Keratinocyte (primary cell): Measurements from ENCODE around the gene NME7. TPM values are rescaled to one million over a fixed set of nuclear protein-coding genes. Genes with fewer than 3 reads are reported as not detected.

Experiments
- DNase-seq: peaks from one replicate; pipeline ENCODE4 v3.0.0-alpha.2; 2011; ENCODE audit warnings: low read depth, missing footprints, low spot score
- FAIRE-seq: peaks from 2 replicates; lab custom pipeline; 2011; peaks lifted over from hg19 to GRCh38; lab: Jason Lieb, UNC
- H2AFZ ChIP-seq: 2 replicates; pipeline ENCODE4 v1.6.0; 2012; ENCODE audit warnings: low read length, control low read depth, inconsistent platforms; ENCODE audit not compliant: control insufficient read depth
- H3K27ac ChIP-seq: 2 replicates; pipeline ENCODE4 v1.5.1; 2011; ENCODE audit warnings: low read length; ENCODE audit not compliant: control insufficient read depth, insufficient read depth
- H3K27me3 ChIP-seq: 3 replicates; pipeline ENCODE4 v1.6.0; 2011; ENCODE audit warnings: low read length; ENCODE audit not compliant: control insufficient read depth, insufficient read depth; ENCODE audit errors: extremely low read depth
- H3K36me3 ChIP-seq, 2 experiments: 2 replicates in 1 of 2; 3 replicates in 1 of 2; pipeline ENCODE4 v1.5.1; 2011; ENCODE audit warnings: low read length in 2 of 2, mild to moderate bottlenecking in 1 of 2; ENCODE audit not compliant: control insufficient read depth in 2 of 2, insufficient read depth in 2 of 2; ENCODE audit errors: extremely low read depth in 1 of 2
- H3K4me1 ChIP-seq: 3 replicates; pipeline ENCODE4 v1.5.1; 2011; ENCODE audit warnings: low read length; ENCODE audit not compliant: control insufficient read depth, insufficient read depth; ENCODE audit errors: extremely low read depth
- H3K4me2 ChIP-seq: 3 replicates; pipeline ENCODE4 v1.6.0; 2011; ENCODE audit warnings: low read depth, low read length; ENCODE audit not compliant: control insufficient read depth, insufficient read depth; ENCODE audit errors: extremely low read depth
- H3K4me3 ChIP-seq, 3 experiments: fragments of 200-600 bp in 1 of 3; sonication (generic) in 1 of 3; 2 replicates in 2 of 3; 3 replicates in 1 of 3; pipeline ENCODE4 v1.5.1; 2011 to 2016; ENCODE audit warnings: low read length in 3 of 3, mild to moderate bottlenecking in 3 of 3, control low read depth in 2 of 3, inconsistent platforms in 1 of 3, low read depth in 1 of 3, mixed read lengths in 1 of 3, mixed run types in 1 of 3, moderate library complexity in 1 of 3; ENCODE audit not compliant: control insufficient read depth in 2 of 3, insufficient read depth in 2 of 3; ENCODE audit errors: extremely low read depth in 1 of 3
- H3K79me2 ChIP-seq: 2 replicates; pipeline ENCODE4 v1.6.0; 2012; ENCODE audit warnings: low read length; ENCODE audit not compliant: control insufficient read depth, insufficient read depth
- H3K9ac ChIP-seq: 3 replicates; pipeline ENCODE4 v1.6.0; 2011; ENCODE audit warnings: low read length; ENCODE audit not compliant: control insufficient read depth, insufficient read depth; ENCODE audit errors: extremely low read depth
- H3K9me1 ChIP-seq: 3 replicates; pipeline ENCODE4 v1.6.0; 2011; ENCODE audit warnings: low read length; ENCODE audit not compliant: control insufficient read depth, insufficient read depth; ENCODE audit errors: extremely low read depth
- H3K9me3 ChIP-seq: 2 replicates; pipeline ENCODE4 v1.5.1; 2012; ENCODE audit warnings: low read depth, low read length; ENCODE audit not compliant: control insufficient read depth
- H4K20me1 ChIP-seq: 3 replicates; pipeline ENCODE4 v1.6.0; 2011; ENCODE audit warnings: low read length; ENCODE audit not compliant: control insufficient read depth, insufficient read depth; ENCODE audit errors: extremely low read depth
- EZH2 ChIP-seq: IDR thresholded peaks from one replicate; pipeline ENCODE4 v1.6.1; 2012; ENCODE audit warnings: inconsistent platforms, mild to moderate bottlenecking, low read length, moderate library complexity
- dilution Hi-C: fragments of 300-500 bp; cut with MboI; formaldehyde crosslinking; loops from one replicate; pipeline ENCODE4 v1.7.0; 2020; ENCODE audit warnings: low sequenced_read_pairs; ENCODE audit not compliant: extremely low pct_ligation_motif_present
- polyA plus RNA-seq, 5 experiments: library from polyadenylated mRNA; depleted of rRNA in 3 of 5; stranded (reverse) in 3 of 5; stranded (forward) in 1 of 5; unstranded in 1 of 5; fragments of >200 nt; gene quantifications; 1 replicate in 1 of 5; 2 replicates in 3 of 5; 3 replicates in 1 of 5; pipeline versions ENCODE4 v1.2.1 to v1.2.3, GENCODE V29; 2011 to 2012; ENCODE audit warnings: missing spikeins in 2 of 5, low read depth in 1 of 5, low replicate concordance in 1 of 5
- TF ChIP-seq, protein P1 (sequence below), 3 experiments: IDR thresholded peaks in 1 of 3; conservative IDR thresholded peaks in 1 of 3; optimal IDR thresholded peaks in 1 of 3; 2 replicates in 2 of 3; 3 replicates in 1 of 3; pipeline versions ENCODE3 to v1.5.1; 2011; ENCODE audit warnings: low read length in 3 of 3, mild to moderate bottlenecking in 3 of 3, moderate library complexity in 2 of 3, control low read depth in 1 of 3, inconsistent platforms in 1 of 3; ENCODE audit not compliant: insufficient read depth in 2 of 3; ENCODE audit errors: extremely low read depth in 1 of 3

The NME7 gene
- polyA plus RNA-seq, 1 donor (not counting 4 experiments of a cell fraction or from before 2014, with no cell fraction given) = 52.9 TPM

DNA sequence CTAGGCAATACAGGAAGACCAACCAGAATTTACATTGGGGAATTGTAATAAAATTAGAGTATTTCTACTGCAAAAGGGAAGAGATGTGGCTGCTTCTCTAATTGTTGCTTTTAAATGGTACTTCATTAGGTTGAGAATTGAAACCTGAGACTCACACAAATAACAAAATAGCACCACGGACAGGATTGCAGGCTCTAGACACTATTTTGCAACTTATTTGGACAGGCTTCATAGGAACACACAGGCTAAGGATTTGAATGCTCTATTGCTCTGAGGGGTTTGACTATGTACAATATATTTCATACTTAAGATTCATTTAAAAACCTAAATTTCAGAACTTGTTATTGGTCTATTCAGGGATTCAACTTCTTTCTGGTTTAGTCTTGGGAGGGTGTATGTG, 181.5 kb downstream of the NME7 start:
- TF ChIP-seq EZH2 = no peak
- TF ChIP-seq, protein P1, sequence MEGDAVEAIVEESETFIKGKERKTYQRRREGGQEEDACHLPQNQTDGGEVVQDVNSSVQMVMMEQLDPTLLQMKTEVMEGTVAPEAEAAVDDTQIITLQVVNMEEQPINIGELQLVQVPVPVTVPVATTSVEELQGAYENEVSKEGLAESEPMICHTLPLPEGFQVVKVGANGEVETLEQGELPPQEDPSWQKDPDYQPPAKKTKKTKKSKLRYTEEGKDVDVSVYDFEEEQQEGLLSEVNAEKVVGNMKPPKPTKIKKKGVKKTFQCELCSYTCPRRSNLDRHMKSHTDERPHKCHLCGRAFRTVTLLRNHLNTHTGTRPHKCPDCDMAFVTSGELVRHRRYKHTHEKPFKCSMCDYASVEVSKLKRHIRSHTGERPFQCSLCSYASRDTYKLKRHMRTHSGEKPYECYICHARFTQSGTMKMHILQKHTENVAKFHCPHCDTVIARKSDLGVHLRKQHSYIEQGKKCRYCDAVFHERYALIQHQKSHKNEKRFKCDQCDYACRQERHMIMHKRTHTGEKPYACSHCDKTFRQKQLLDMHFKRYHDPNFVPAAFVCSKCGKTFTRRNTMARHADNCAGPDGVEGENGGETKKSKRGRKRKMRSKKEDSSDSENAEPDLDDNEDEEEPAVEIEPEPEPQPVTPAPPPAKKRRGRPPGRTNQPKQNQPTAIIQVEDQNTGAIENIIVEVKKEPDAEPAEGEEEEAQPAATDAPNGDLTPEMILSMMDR (optimal IDR thresholded peaks at IDR 0.05 in 1 of 3, IDR thresholded peaks at IDR 0.05 in 1 of 3, conservative IDR thresholded peaks at IDR 0.05 in 1 of 3; ENCODE audit: extremely low read depth in 1 of 3, insufficient read depth in 2 of 3, low read length in 3 of 3) = no peak
- H3K4me3 ChIP-seq = no peak overlapping the region
- no peak for FAIRE-seq
- H2AFZ ChIP-seq = no peak overlapping the region
- no peaks in the 10 kb centered on the region for H4K20me1 ChIP-seq
- DNase-seq = no peak
- no peaks in the 10 kb centered on the region for H3K36me3 ChIP-seq
- dilution Hi-C loops = no loop called here
- no peaks in the 10 kb centered on the region for H3K27me3 ChIP-seq
- H3K27ac ChIP-seq = no peak overlapping the region
- no peak overlapping the region for H3K9ac ChIP-seq
- H3K9me1 ChIP-seq = no peaks in the 10 kb centered on the region
- H3K4me2 ChIP-seq = no peak overlapping the region
- no peaks in the 10 kb centered on the region for H3K79me2 ChIP-seq
- no peaks in the 10 kb centered on the region for H3K9me3 ChIP-seq
- H3K4me1 ChIP-seq = no peaks in the 10 kb centered on the region

DNA sequence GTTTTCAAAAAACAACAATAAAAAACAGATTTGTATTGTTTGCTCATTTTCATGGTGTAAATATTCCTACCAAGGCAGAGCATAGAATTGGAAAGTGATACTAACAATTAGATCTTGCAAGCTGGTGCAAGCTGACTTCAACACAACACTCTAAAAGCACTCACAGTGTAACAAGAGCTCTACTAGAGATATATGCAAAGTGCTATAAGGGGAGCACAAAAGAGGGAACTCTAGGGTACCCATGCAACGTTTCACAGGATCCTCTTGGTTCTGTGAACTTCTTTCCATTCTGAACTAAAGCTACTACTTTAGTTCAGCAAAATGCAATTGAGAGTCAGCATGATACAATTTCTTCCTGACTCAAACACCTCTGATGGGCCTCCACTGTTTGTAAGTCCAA, 182.8 kb downstream of the NME7 start:
- TF ChIP-seq, protein P1 (optimal IDR thresholded peaks at IDR 0.05 in 1 of 3, IDR thresholded peaks at IDR 0.05 in 1 of 3, conservative IDR thresholded peaks at IDR 0.05 in 1 of 3; ENCODE audit: extremely low read depth in 1 of 3, insufficient read depth in 2 of 3, low read length in 3 of 3) = no peak
- TF ChIP-seq EZH2 = no peak
- H3K9me3 ChIP-seq = no peaks in the 10 kb centered on the region
- no peak for DNase-seq
- no peak overlapping the region for H2AFZ ChIP-seq
- no peak for FAIRE-seq
- dilution Hi-C loops = no loop called here
- no peak overlapping the region for H3K27ac ChIP-seq
- no peaks in the 10 kb centered on the region for H3K4me1 ChIP-seq
- H3K4me3 ChIP-seq = no peak overlapping the region
- H3K4me2 ChIP-seq = no peak overlapping the region
- no peaks in the 10 kb centered on the region for H4K20me1 ChIP-seq
- H3K9me1 ChIP-seq = no peaks in the 10 kb centered on the region
- no peak overlapping the region for H3K9ac ChIP-seq
- H3K36me3 ChIP-seq = no peaks in the 10 kb centered on the region
- no peaks in the 10 kb centered on the region for H3K79me2 ChIP-seq
- H3K27me3 ChIP-seq = no peaks in the 10 kb centered on the region
